ENCODE data around the gene EMP2. TPM values are rescaled to one million over a fixed set of nuclear protein-coding genes. Genes with fewer than 3 reads are reported as not detected.

EMP2 gene
- total and polyA plus RNA-seq, 2 of the 4 experiments (the other 2 are of a cell fraction) = 13.8 to 18.3 TPM

DNA sequence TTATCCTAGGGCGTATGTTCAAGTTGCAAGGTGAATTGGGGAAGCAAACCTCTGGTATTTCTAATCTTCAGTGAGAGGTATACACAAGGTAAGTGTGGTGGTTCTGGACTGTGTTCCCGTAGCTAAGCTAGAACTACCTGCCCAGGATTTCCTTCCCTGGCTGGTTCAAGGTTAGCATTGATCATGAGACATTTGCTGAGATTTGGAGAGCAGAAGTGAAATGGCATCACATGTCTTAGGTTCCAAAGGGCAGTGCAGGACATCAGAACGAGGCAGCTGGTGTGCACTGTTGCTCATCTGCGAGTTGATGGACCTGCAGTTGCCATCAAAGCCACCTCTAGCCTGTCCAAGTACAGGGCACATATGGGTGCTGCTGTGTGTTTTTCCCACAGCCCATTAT is 95.2 kb downstream of the EMP2 start:
- WGBS, 2 experiments (ENCODE audit: extremely low coverage in 2 of 2, insufficient read length in 1 of 2) = no CpG with 5 or more reads among the region's 4 CpGs
- no peaks in the 10 kb centered on the region for H4K20me1 ChIP-seq (ENCODE audit: insufficient read depth, low read length)
- no peak for DNase-seq
- H2BK20ac ChIP-seq (ENCODE audit: low read depth, low read length) = no peak overlapping the region
- no TSS peak for BruUV-seq (replicated peaks)
- no peaks in the 10 kb centered on the region for H3K27me3 ChIP-seq (ENCODE audit: control insufficient read depth, insufficient read depth, low read length)
- no peak overlapping the region for H3K9ac ChIP-seq (ENCODE audit: low read depth, low read length)
- peak overlapping the region; percentile 21 for H2AFZ ChIP-seq (replicated peaks; ENCODE audit: low read length, poor library complexity)
- intact Hi-C loops (cut with micrococcal nuclease) (no loop called here), dilution Hi-C loops (cut with HindIII; ENCODE audit: low sequenced_read_pairs, unreplicated experiment) (no loop called here), in situ Hi-C loops (cut with MboI; ENCODE audit: low sequenced_read_pairs) (no loop called here)
- no peaks in the 10 kb centered on the region for H3K4me1 ChIP-seq (ENCODE audit: control insufficient read depth, insufficient read depth, low read length)
- H2AK9ac ChIP-seq (replicated peaks; ENCODE audit: low read depth, low read length, poor library complexity) = no peak overlapping the region
- H3K27ac ChIP-seq (ENCODE audit: insufficient read depth, low read length) = no peak overlapping the region
- no peak overlapping the region for H2BK5ac ChIP-seq (ENCODE audit: low read depth, low read length, poor library complexity, severe bottlenecking)
- H4K91ac ChIP-seq (ENCODE audit: insufficient read depth, low read depth, low read length) = no peak overlapping the region
- H3K79me1 ChIP-seq (ENCODE audit: low read depth in 1 of 2, low read length in 2 of 2) = no peaks in the 10 kb centered on the region
- H3K4ac ChIP-seq (ENCODE audit: low read depth, low read length) = no peak overlapping the region
- ChIA-PET CTCF (no interaction called here), POLR2A (ENCODE audit: unreplicated experiment) (no interaction called here)
- no peaks in the 10 kb centered on the region for H3K36me3 ChIP-seq (ENCODE audit: control insufficient read depth, insufficient read depth, low read length)
- no peak overlapping the region for H4K5ac ChIP-seq (ENCODE audit: low read depth, low read length)
- TF ChIP-seq SMC3 (IDR thresholded peaks at IDR 0.05; ENCODE audit: low read depth, low read length) (no peak), MAFK (IDR thresholded peaks at IDR 0.05; ENCODE audit: low read depth, low read length) (no peak), RAD21 (IDR thresholded peaks at IDR 0.05; ENCODE audit: low read length) (no peak), CEBPB (IDR thresholded peaks at IDR 0.05; ENCODE audit: low read depth, low read length) (no peak), POLR2A (IDR thresholded peaks at IDR 0.05; ENCODE audit: low read depth, low read length) (no peak), CHD1 (IDR thresholded peaks at IDR 0.05; ENCODE audit: low read depth, low read length) (no peak)
- H3K9me3 ChIP-seq (ENCODE audit: control insufficient read depth, insufficient read depth, low read length) = no peaks in the 10 kb centered on the region; the same call in 1 of the 2 replicates
- no peak overlapping the region for H3K14ac ChIP-seq (replicated peaks; ENCODE audit: low read depth, low read length)
- H3K18ac ChIP-seq (ENCODE audit: low read depth, low read length) = no peak overlapping the region
- no peak for ATAC-seq (ENCODE audit: low read depth)
- no peaks in the 10 kb centered on the region for H3K9me1 ChIP-seq (ENCODE audit: insufficient read depth, low read length)
- H3K4me3 ChIP-seq (ENCODE audit: insufficient read depth, low read depth, low read length) = no peak overlapping the region
- H2BK15ac ChIP-seq (ENCODE audit: low read depth, low read length) = no peak overlapping the region
- H3K56ac ChIP-seq (ENCODE audit: extremely low read depth, insufficient read depth, low read length) = no peak overlapping the region
- H2BK120ac ChIP-seq (ENCODE audit: low read depth, low read length) = no peak overlapping the region
- H2AK5ac ChIP-seq (ENCODE audit: low read depth, low read length) = no peak overlapping the region
- H4K8ac ChIP-seq (ENCODE audit: low read depth in 2 of 2, low read length in 2 of 2) = no peak overlapping the region
- no peak overlapping the region for H3K23ac ChIP-seq (ENCODE audit: low read depth, low read length)
- no peak overlapping the region for H3K4me2 ChIP-seq (ENCODE audit: low read depth, low read length)
